Neutrophil (primary cell): ENCODE measurements around the gene SCO2.
"Not testable (repeated sequence)": the region's sequence is repeated elsewhere in the genome, so short reads cannot be mapped to it uniquely, and the experiment has no call there.

ENCODE experiments used
- H3K27ac ChIP-seq: fragments of 200-600 bp; sonication (generic); 2 replicates; pipeline ENCODE4 v1.5.1; 2016; ENCODE audit warnings: mild to moderate bottlenecking, moderate library complexity
- H3K27me3 ChIP-seq: fragments of 200-600 bp; sonication (generic); 2 replicates; pipeline ENCODE4 v1.6.0; 2016; ENCODE audit warnings: mild to moderate bottlenecking
- H3K36me3 ChIP-seq: fragments of 200-600 bp; sonication (generic); 2 replicates; pipeline ENCODE4 v1.5.1; 2017
- H3K4me1 ChIP-seq, 2 experiments: fragments of 200-600 bp in 1 of 2; sonication (generic) in 1 of 2; 1 replicate in 1 of 2; 2 replicates in 1 of 2; pipeline versions ENCODE4 v1.5.1 to v1.6.1; 2013 to 2016; ENCODE audit warnings: low read depth in 1 of 2, low read length in 1 of 2, mild to moderate bottlenecking in 1 of 2, moderate library complexity in 1 of 2; ENCODE audit not compliant: control insufficient read depth in 1 of 2, insufficient read depth in 1 of 2
- H3K4me3 ChIP-seq, 2 experiments: fragments of 200-600 bp in 1 of 2; sonication (generic) in 1 of 2; 1 replicate in 1 of 2; 2 replicates in 1 of 2; pipeline ENCODE4 v1.5.1; 2013 to 2016; ENCODE audit warnings: low read depth in 1 of 2, low read length in 1 of 2, mild to moderate bottlenecking in 1 of 2, moderate library complexity in 1 of 2
- H3K9me3 ChIP-seq: fragments of 200-600 bp; sonication (generic); 2 replicates; pipeline ENCODE4 v1.5.1; 2016
- CTCF ChIP-seq: fragments of 200-600 bp; sonication (generic); IDR thresholded peaks from 2 replicates; pipeline ENCODE4 v1.5.1; 2016; ENCODE audit warnings: antibody characterized with exemption

SCO2 gene

GRCh38 chr22:50520826-50521453 lies 4.5 kb downstream of the SCO2 start:
- H3K36me3 ChIP-seq: peaks cover 69% of the 10 kb centered on the region
- no peaks in the 10 kb centered on the region for H3K9me3 ChIP-seq
- no peaks in the 10 kb centered on the region for H3K27me3 ChIP-seq

DNA sequence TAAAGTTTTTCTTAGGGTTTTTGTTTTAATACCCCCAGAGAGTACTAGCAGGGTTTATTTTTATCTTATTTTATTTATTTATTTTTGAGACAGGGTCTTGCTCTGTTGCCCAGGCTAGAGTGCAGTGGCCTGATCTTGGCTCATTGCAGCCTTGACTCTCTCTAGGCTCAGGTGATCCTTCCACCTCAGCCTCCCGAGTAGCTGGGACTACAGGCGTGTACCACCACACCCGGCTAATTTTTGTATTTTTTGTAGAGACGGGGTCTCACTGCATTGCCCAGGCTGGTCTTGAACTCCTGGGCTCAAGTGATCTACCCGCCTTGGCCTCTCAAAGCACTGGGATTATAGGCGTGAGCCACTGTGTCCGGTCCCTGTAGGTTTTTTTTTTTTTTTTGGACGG lies 5.2 kb downstream of the SCO2 start:
- H3K27me3 ChIP-seq, H3K4me3 ChIP-seq, H3K9me3 ChIP-seq, H3K27ac ChIP-seq: not testable (repeated sequence)
- peaks cover 69% of the 10 kb centered on the region for H3K36me3 ChIP-seq
- peaks cover 13% of the 10 kb centered on the region in 2 experiments for H3K4me1 ChIP-seq

More at GRCh38 chr22:50520826-50521453, 4.5 kb downstream of the SCO2 start:
- no peak overlapping the region for H3K4me3 ChIP-seq
- no peak overlapping the region for H3K27ac ChIP-seq
- peaks cover 16 to 18% of the 10 kb centered on the region in 2 experiments for H3K4me1 ChIP-seq
- no peak for TF ChIP-seq CTCF

DNA sequence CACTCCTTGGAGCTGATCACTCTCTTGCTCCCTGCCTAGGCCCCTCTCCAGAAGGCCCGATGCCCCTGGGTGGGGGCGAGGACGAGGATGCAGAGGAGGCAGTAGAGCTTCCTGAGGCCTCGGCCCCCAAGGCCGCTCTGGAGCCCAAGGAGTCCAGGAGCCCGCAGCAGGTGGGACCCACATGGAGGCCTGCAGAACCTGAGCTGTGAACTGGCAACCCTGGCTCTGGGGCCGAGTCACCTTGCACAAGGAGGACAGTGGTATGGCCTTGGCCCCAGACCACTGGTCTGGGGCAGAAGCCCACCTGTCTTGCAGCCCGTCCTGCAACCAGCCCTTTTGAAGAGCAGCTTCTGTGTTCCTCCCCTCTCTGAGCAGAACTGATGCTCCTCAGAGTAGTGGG lies 6.2 kb downstream of the SCO2 start:
- Histone ChIP-seq H3K4me3 (no peak overlapping the region), H3K36me3 (peaks cover 69% of the 10 kb centered on the region), H3K27me3 (no peaks in the 10 kb centered on the region), H3K4me1 (peaks cover 2 to 3% of the 10 kb centered on the region in 2 experiments), H3K9me3 (no peaks in the 10 kb centered on the region), H3K27ac (no peak overlapping the region)
- TF ChIP-seq CTCF: no peak

- Histone ChIP-seq H3K27ac (no peak overlapping the region), H3K27me3 (no peaks in the 10 kb centered on the region), H3K9me3 (no peaks in the 10 kb centered on the region), H3K36me3 (peaks cover 64% of the 10 kb centered on the region), H3K4me1 (no peaks in the 10 kb centered on the region), H3K4me3 (no peak overlapping the region)
- TF ChIP-seq CTCF: no peak
Measured at GRCh38 chr22:50518606-50519005, 6.8 kb downstream of the SCO2 start.

GRCh38 chr22:50517495-50518260 lies 7.7 kb downstream of the SCO2 start:
- Histone ChIP-seq H3K27ac (no peak overlapping the region), H3K4me3 (no peak overlapping the region), H3K36me3 (peaks cover 54% of the 10 kb centered on the region), H3K27me3 (no peaks in the 10 kb centered on the region), H3K9me3 (no peaks in the 10 kb centered on the region), H3K4me1 (no peaks in the 10 kb centered on the region)
- TF ChIP-seq CTCF: no peak

DNA sequence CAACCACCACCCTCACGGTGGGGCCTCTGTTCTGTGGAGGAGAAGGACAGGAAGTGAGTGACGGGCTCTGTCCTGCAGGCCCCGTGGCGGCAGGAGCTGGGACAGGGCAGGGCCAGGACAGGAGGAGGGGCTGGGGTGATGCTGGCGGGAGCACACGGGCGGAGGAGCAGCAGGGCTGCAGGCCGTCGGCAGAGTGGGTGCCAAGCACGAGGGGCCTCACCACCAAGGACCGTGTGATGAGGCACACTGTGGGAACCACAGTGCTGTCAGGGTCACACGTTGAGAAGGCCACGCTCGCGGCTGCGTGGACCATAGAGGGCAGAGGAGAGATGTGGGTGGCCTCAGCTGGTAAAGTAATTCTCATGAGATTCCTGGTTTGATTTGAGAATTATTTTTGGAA lies 8.5 kb downstream of the SCO2 start:
- TF ChIP-seq CTCF: no peak
- no peaks in the 10 kb centered on the region for H3K4me1 ChIP-seq
- H3K4me3 ChIP-seq: no peak overlapping the region
- H3K27me3 ChIP-seq: no peaks in the 10 kb centered on the region
- peaks cover 47% of the 10 kb centered on the region for H3K36me3 ChIP-seq
- H3K9me3 ChIP-seq: no peaks in the 10 kb centered on the region
- no peak overlapping the region for H3K27ac ChIP-seq
